HepG2 (cell line): Measurements from ENCODE around the gene ADAT3. TPM values are rescaled to one million over a fixed set of nuclear protein-coding genes. Genes with fewer than 3 reads are reported as not detected.
A peak's percentile ranks its signal among the peaks of the same experiment; 100 is the strongest.

Experiments used
- CTCF ChIP-seq: sonication (generic); formaldehyde crosslinking; IDR thresholded peaks from 2 replicates; pipeline ENCODE4 v1.5.0; 2020; ENCODE audit warnings: mild to moderate bottlenecking, missing genetic modification reagents, moderate library complexity
- FOSL2 ChIP-seq: sonication (generic); formaldehyde crosslinking; IDR thresholded peaks from 2 replicates; pipeline ENCODE4 v1.4.0; 2020; ENCODE audit warnings: missing genetic modification reagents
- HMGXB4 ChIP-seq, 2 experiments: sonication (generic) in 1 of 2; formaldehyde crosslinking in 1 of 2; IDR thresholded peaks; 2 replicates each; pipeline versions ENCODE4 v1.4.0 to v1.6.1; 2018 to 2020; ENCODE audit warnings: missing genetic modification reagents in 2 of 2, borderline replicate concordance in 1 of 2, low read depth in 1 of 2, mild to moderate bottlenecking in 1 of 2, missing biosample characterization in 1 of 2
- KMT2B ChIP-seq: IDR thresholded peaks from 2 replicates; pipeline ENCODE4 v1.6.1; 2016; ENCODE audit warnings: missing genetic modification reagents, missing compliant biosample characterization
- MXI1 ChIP-seq: IDR thresholded peaks from 3 replicates; pipeline ENCODE4 v1.6.1; 2012; ENCODE audit warnings: low read depth, low read length, inconsistent platforms, borderline replicate concordance
- RAD21 ChIP-seq: fragments of 450-650 bp; formaldehyde crosslinking; IDR thresholded peaks from 2 replicates; pipeline ENCODE4 v1.5.0; 2020; ENCODE audit warnings: mild to moderate bottlenecking
- RXRB ChIP-seq: IDR thresholded peaks from 2 replicates; pipeline ENCODE4 v1.6.1; 2016; ENCODE audit warnings: borderline replicate concordance, missing genetic modification reagents, missing compliant biosample characterization
- SOX6 ChIP-seq, 2 experiments: fragments of 450-650 bp in 1 of 2; sonication (generic) in 1 of 2; formaldehyde crosslinking in 1 of 2; IDR thresholded peaks; 2 replicates each; pipeline versions ENCODE4 v1.4.0 to v1.6.1; 2017 to 2020; ENCODE audit warnings: antibody characterized with exemption in 1 of 2, mild to moderate bottlenecking in 1 of 2, missing genetic modification reagents in 1 of 2
- TBL1XR1 ChIP-seq: fragments of 150-350 bp; IDR thresholded peaks from 2 replicates; pipeline ENCODE4 v1.6.1; 2014; ENCODE audit warnings: borderline replicate concordance, low read length; ENCODE audit not compliant: partially characterized antibody
- ZNF691 ChIP-seq: sonication (generic); formaldehyde crosslinking; IDR thresholded peaks from 2 replicates; pipeline ENCODE4 v1.4.0; 2020; ENCODE audit warnings: missing genetic modification reagents, low read depth, mild to moderate bottlenecking, borderline replicate concordance
- ZNF720 ChIP-seq: sonication (generic); formaldehyde crosslinking; IDR thresholded peaks from 2 replicates; pipeline ENCODE4 v1.4.0; 2020; ENCODE audit warnings: missing genetic modification reagents
- polyA plus RNA-seq, 8 experiments: library from polyadenylated mRNA; depleted of rRNA in 3 of 8; stranded (reverse) in 7 of 8; unstranded in 1 of 8; fragments of >200 nt; fragmentation: Illumina TruSeq in 4 of 8; extraction: Trizol in 4 of 8; gene quantifications; 2 replicates each; pipeline versions ENCODE4 v1.2.1 to v1.2.3, GENCODE V29; 2011 to 2016; ENCODE audit warnings: low read depth in 4 of 8, missing spikeins in 1 of 8, mixed read lengths in 1 of 8; ENCODE audit not compliant: insufficient read depth in 1 of 8
- total RNA-seq, 5 experiments: library from RNA; depleted of rRNA; stranded (reverse); fragments of >200 nt; fragmentation: Illumina TruSeq; extraction: Trizol; gene quantifications; 2 replicates each; pipeline ENCODE4 v1.2.3, GENCODE V29; 2016; ENCODE audit warnings: low read depth in 1 of 5

Gene ADAT3
- total and polyA plus RNA-seq, 2 of the 13 experiments (the other 11 are each of a cell fraction or from before 2014, with no cell fraction given): 0.95 to 3.5 TPM

GRCh38 chr19:1856698-1857603 is 48.2 kb upstream of the ADAT3 start (continued):
- TF ChIP-seq FOSL2 (CRISPR knock-in tag) (peak; percentile 91), CTCF (CRISPR knock-in tag) (peak; percentile 24), ZNF691 (CRISPR knock-in tag) (0 out of 2 replicates have a peak, but pooled peaks have one; percentile 24), SOX6 (IDR thresholded peaks at IDR 0.05) (no peak), SOX6 (CRISPR knock-in tag; IDR thresholded peaks at IDR 0.05) (peak; percentile 40; the same call in 1 of the 2 replicates), KMT2B (CRISPR knock-in tag) (no peak), RXRB (peak; percentile 98), HMGXB4 (CRISPR knock-in tag; IDR thresholded peaks at IDR 0.05; ENCODE audit: borderline replicate concordance in 1 of 2, low read depth in 1 of 2) (0 out of 4 replicates have a peak, but pooled peaks of 1 of the 2 experiments have one; percentile 22), TBL1XR1 (peak; percentile 40), RAD21 (CRISPR knock-in tag) (peak; percentile 8; the same call in 1 of the 2 replicates), MXI1 (peak; percentile 23; the same call in 1 of the 3 replicates), ZNF720 (CRISPR knock-in tag) (no peak)
